Activated T-cell treated with anti-CD3 and anti-CD28 coated beads, Interleukin-2, amount 50 U/mL, for 4 hours (primary cell): ENCODE data around the gene SPTB. TPM values are rescaled to one million over a fixed set of nuclear protein-coding genes. Genes with fewer than 3 reads are reported as not detected.

Experiments
- ATAC-seq, 2 donors: fragments of 200-7000 bp; cut with Tn5 transposase; one replicate each; pipeline ENCODE4 v1.10.0; 2021
- DNase-seq: peaks from one replicate; pipeline ENCODE4 v3.0.0-alpha.2; 2020
- H3K27me3 Mint-ChIP-seq: one replicate; pipeline ENCODE4 v1.8.0; 2021; ENCODE audit warnings: low read depth, mixed read lengths
- H3K36me3 Mint-ChIP-seq: one replicate; pipeline ENCODE4 v1.8.0; 2022; ENCODE audit warnings: mixed read lengths; ENCODE audit not compliant: insufficient read depth
- H3K4me1 Mint-ChIP-seq: one replicate; pipeline ENCODE4 v1.8.0; 2021; ENCODE audit warnings: low read depth, mixed read lengths
- H3K4me3 Mint-ChIP-seq: one replicate; pipeline ENCODE4 v1.8.0; 2021; ENCODE audit warnings: mild to moderate bottlenecking, moderate library complexity, mixed read lengths
- H3K9me3 Mint-ChIP-seq: one replicate; pipeline ENCODE4 v1.8.0; 2021; ENCODE audit warnings: mixed read lengths
- total RNA-seq, 3 donors: library from RNA; stranded (reverse); gene quantifications; one replicate each; pipeline ENCODE4 v1.2.1, GENCODE V29; 2021

The SPTB gene
- total RNA-seq, 3 donors from 2014 or later = 0.08 to 0.20 (median 0.08) TPM

- H3K9me3 Mint-ChIP-seq = no peaks in the 10 kb centered on the region
- no peak for DNase-seq
Observed at GRCh38 chr14:64732066-64732465, 147.6 kb downstream of the SPTB start.

GRCh38 chr14:64731141-64731581 lies 148.5 kb downstream of the SPTB start:
- Mint-ChIP-seq H3K36me3 (peaks cover 3% of the 10 kb centered on the region), H3K27me3 (no peaks in the 10 kb centered on the region), H3K4me3 (no peak overlapping the region), H3K9me3 (no peaks in the 10 kb centered on the region), H3K4me1 (peaks cover 62% of the 10 kb centered on the region)
- DNase-seq (no peak), ATAC-seq (no peak)

More at GRCh38 chr14:64732066-64732465, 147.6 kb downstream of the SPTB start:
- Mint-ChIP-seq H3K4me1 (peaks cover 53% of the 10 kb centered on the region), H3K27me3 (no peaks in the 10 kb centered on the region), H3K36me3 (peaks cover 3% of the 10 kb centered on the region), H3K4me3 (no peak overlapping the region)
- no peak for ATAC-seq

GRCh38 chr14:64730681-64731080 lies 149.0 kb downstream of the SPTB start:
- H3K9me3 Mint-ChIP-seq = no peaks in the 10 kb centered on the region

GRCh38 chr14:64730061-64730440 lies 149.7 kb downstream of the SPTB start:
- Mint-ChIP-seq H3K4me1 (peaks cover 67% of the 10 kb centered on the region), H3K4me3 (no peak overlapping the region), H3K36me3 (peaks cover 3% of the 10 kb centered on the region), H3K27me3 (no peaks in the 10 kb centered on the region), H3K9me3 (no peaks in the 10 kb centered on the region)
- ATAC-seq = no peak
- DNase-seq = no peak

More at GRCh38 chr14:64730681-64731080, 149.0 kb downstream of the SPTB start:
- no peak overlapping the region for H3K4me3 Mint-ChIP-seq
- ATAC-seq = no peak
- H3K27me3 Mint-ChIP-seq = no peaks in the 10 kb centered on the region
- DNase-seq = no peak
- H3K36me3 Mint-ChIP-seq = peaks cover 3% of the 10 kb centered on the region
- peaks cover 67% of the 10 kb centered on the region for H3K4me1 Mint-ChIP-seq

GRCh38 chr14:64729386-64730060 lies 150.2 kb downstream of the SPTB start:
- Mint-ChIP-seq H3K9me3 (no peaks in the 10 kb centered on the region), H3K27me3 (no peaks in the 10 kb centered on the region), H3K36me3 (peaks cover 3% of the 10 kb centered on the region), H3K4me3 (no peak overlapping the region), H3K4me1 (peaks cover 67% of the 10 kb centered on the region)
- DNase-seq (no peak), ATAC-seq (no peak)

GRCh38 chr14:64728856-64729255 lies 150.9 kb downstream of the SPTB start:
- H3K27me3 Mint-ChIP-seq = no peaks in the 10 kb centered on the region
- peaks cover 1% of the 10 kb centered on the region for H3K36me3 Mint-ChIP-seq
- no peaks in the 10 kb centered on the region for H3K9me3 Mint-ChIP-seq
- no peak for ATAC-seq
- no peak overlapping the region for H3K4me3 Mint-ChIP-seq
- DNase-seq = no peak
- H3K4me1 Mint-ChIP-seq = peaks cover 68% of the 10 kb centered on the region

GRCh38 chr14:64728106-64728505 lies 151.6 kb downstream of the SPTB start:
- DNase-seq (no peak), ATAC-seq (no peak)
- Mint-ChIP-seq H3K36me3 (no peaks in the 10 kb centered on the region), H3K4me1 (peaks cover 70% of the 10 kb centered on the region), H3K4me3 (no peak overlapping the region), H3K27me3 (no peaks in the 10 kb centered on the region), H3K9me3 (no peaks in the 10 kb centered on the region)

GRCh38 chr14:64727551-64728071 lies 152.1 kb downstream of the SPTB start:
- Mint-ChIP-seq H3K4me3 (no peak overlapping the region), H3K36me3 (no peaks in the 10 kb centered on the region), H3K9me3 (no peaks in the 10 kb centered on the region), H3K4me1 (peaks cover 75% of the 10 kb centered on the region), H3K27me3 (no peaks in the 10 kb centered on the region)
- ATAC-seq = no peak
- DNase-seq = no peak

GRCh38 chr14:64726585-64726890 lies 153.2 kb downstream of the SPTB start:
- ATAC-seq = peak; percentile 67 to 73
- peak; percentile 41 for DNase-seq
- peaks cover 86% of the 10 kb centered on the region for H3K4me1 Mint-ChIP-seq
- no peak overlapping the region for H3K4me3 Mint-ChIP-seq
- no peaks in the 10 kb centered on the region for H3K36me3 Mint-ChIP-seq
- H3K27me3 Mint-ChIP-seq = no peaks in the 10 kb centered on the region
- H3K9me3 Mint-ChIP-seq = no peaks in the 10 kb centered on the region

- DNase-seq (no peak), ATAC-seq (no peak)
- Mint-ChIP-seq H3K4me1 (peaks cover 89% of the 10 kb centered on the region), H3K36me3 (no peaks in the 10 kb centered on the region), H3K27me3 (no peaks in the 10 kb centered on the region), H3K9me3 (no peaks in the 10 kb centered on the region), H3K4me3 (no peak overlapping the region)
Observed at GRCh38 chr14:64725879-64726584, 153.7 kb downstream of the SPTB start.

GRCh38 chr14:64725261-64725815 lies 154.4 kb downstream of the SPTB start:
- no peaks in the 10 kb centered on the region for H3K27me3 Mint-ChIP-seq
- H3K36me3 Mint-ChIP-seq = no peaks in the 10 kb centered on the region
- ATAC-seq = no peak
- no peak for DNase-seq
- H3K4me3 Mint-ChIP-seq = peak overlapping the region; percentile 4
- H3K4me1 Mint-ChIP-seq = peaks cover 91% of the 10 kb centered on the region
- H3K9me3 Mint-ChIP-seq = no peaks in the 10 kb centered on the region

GRCh38 chr14:64724578-64724930 lies 155.2 kb downstream of the SPTB start:
- Mint-ChIP-seq H3K4me1 (peaks cover 89% of the 10 kb centered on the region), H3K9me3 (no peaks in the 10 kb centered on the region), H3K4me3 (no peak overlapping the region), H3K36me3 (no peaks in the 10 kb centered on the region), H3K27me3 (no peaks in the 10 kb centered on the region)
- no peak for ATAC-seq
- no peak for DNase-seq

GRCh38 chr14:64723691-64724577 lies 155.8 kb downstream of the SPTB start:
- peak; percentile 29 to 38 for ATAC-seq
- DNase-seq = no peak
- Mint-ChIP-seq H3K4me3 (peak overlapping the region; percentile 36), H3K36me3 (no peaks in the 10 kb centered on the region), H3K4me1 (peaks cover 87% of the 10 kb centered on the region), H3K9me3 (no peaks in the 10 kb centered on the region), H3K27me3 (no peaks in the 10 kb centered on the region)

GRCh38 chr14:64722842-64723447 lies 156.8 kb downstream of the SPTB start:
- ATAC-seq = no peak
- Mint-ChIP-seq H3K27me3 (no peaks in the 10 kb centered on the region), H3K36me3 (no peaks in the 10 kb centered on the region), H3K4me3 (peak overlapping the region; percentile 24), H3K4me1 (peaks cover 86% of the 10 kb centered on the region), H3K9me3 (no peaks in the 10 kb centered on the region)
- no peak for DNase-seq
